ENCODE measurements around the gene CRIP1.

GRCh38 chr14:105471823-105472485 lies 14.7 kb upstream of the CRIP1 start:
- TF ChIP-seq GATA2 (IDR thresholded peaks at IDR 0.05; ENCODE audit: low read depth, low read length), result no peak
- no peak for TF ChIP-seq GATA3 (IDR thresholded peaks at IDR 0.05; ENCODE audit: low read depth, low read length)
